BJ (cell line): ENCODE measurements around the gene CDH23. TPM values are rescaled to one million over a fixed set of nuclear protein-coding genes. Genes with fewer than 3 reads are reported as not detected.

Experiments
- CTCF ChIA-PET: fragments of 350-600 bp; formaldehyde crosslinking; extraction: SDS; loops from one replicate; lab custom pipeline; 2021; ENCODE audit warnings: antibody characterized with exemption, inconsistent platforms; lab: Yijun Ruan, JAX
- POLR2A ChIA-PET: fragments of 300-600 bp; sonication (Branson Sonifier 250); formaldehyde crosslinking; extraction: SDS; loops from one replicate; lab custom pipeline; 2021; ENCODE audit warnings: antibody characterized with exemption; lab: Charles Lee
- DNase-seq: peaks from one replicate; pipeline ENCODE4 v3.0.0-alpha.2; 2011; ENCODE audit warnings: low read depth
- H3K27me3 ChIP-seq: 2 replicates; pipeline ENCODE4 v1.6.0; 2011; ENCODE audit warnings: low read length; ENCODE audit not compliant: control insufficient read depth, insufficient read depth
- H3K36me3 ChIP-seq: 2 replicates; pipeline ENCODE4 v1.5.1; 2011; ENCODE audit warnings: low read length; ENCODE audit not compliant: control insufficient read depth, insufficient read depth
- H3K4me3 ChIP-seq: 2 replicates; pipeline ENCODE4 v1.5.1; 2011; ENCODE audit warnings: low read depth, mild to moderate bottlenecking, control low read depth, low read length
- polyA plus RNA-seq: library from polyadenylated mRNA; depleted of rRNA; stranded (reverse); fragments of >200 nt; gene quantifications from 2 replicates; pipeline ENCODE4 v1.2.3, GENCODE V29; 2011
- TF ChIP-seq, protein P1 (sequence below): IDR thresholded peaks from 2 replicates; pipeline ENCODE4 v1.5.1; 2011; ENCODE audit warnings: low read depth, mild to moderate bottlenecking, control low read depth, inconsistent platforms, low read length, moderate library complexity; ENCODE audit not compliant: insufficient read depth

The CDH23 gene
- polyA plus RNA-seq, 1 experiment, result 0.05 TPM

DNA sequence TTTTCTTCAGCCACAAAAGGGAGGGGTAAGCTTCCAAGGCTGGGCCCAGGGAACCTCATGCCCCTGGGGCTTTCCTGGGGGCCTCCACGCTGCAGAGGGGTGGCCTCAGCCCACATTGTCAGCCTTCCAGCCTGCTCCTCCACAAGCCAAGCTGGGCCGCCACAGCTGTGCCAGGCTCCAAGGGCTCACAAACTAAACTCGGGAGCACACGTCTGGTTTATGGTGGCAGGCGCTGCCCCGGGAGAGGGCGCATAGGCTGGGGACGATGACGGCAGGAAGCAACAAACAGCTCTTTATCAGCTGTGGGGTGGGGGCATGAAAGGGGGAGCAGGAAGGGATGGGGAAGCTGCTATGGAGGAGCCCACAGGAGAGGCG is 6.3 kb upstream of the CDH23 start:
- no peak for DNase-seq
- ChIA-PET CTCF (interaction anchor here (1.0 kb wide), 1 partner anchor 10 kb away, joined by 3 read pairs; no protein-coding TSS in a partner anchor), POLR2A (no interaction called here)
- H3K27me3 ChIP-seq, result peaks cover 23% of the 10 kb centered on the region
- no peaks in the 10 kb centered on the region for H3K36me3 ChIP-seq
- TF ChIP-seq, protein P1, sequence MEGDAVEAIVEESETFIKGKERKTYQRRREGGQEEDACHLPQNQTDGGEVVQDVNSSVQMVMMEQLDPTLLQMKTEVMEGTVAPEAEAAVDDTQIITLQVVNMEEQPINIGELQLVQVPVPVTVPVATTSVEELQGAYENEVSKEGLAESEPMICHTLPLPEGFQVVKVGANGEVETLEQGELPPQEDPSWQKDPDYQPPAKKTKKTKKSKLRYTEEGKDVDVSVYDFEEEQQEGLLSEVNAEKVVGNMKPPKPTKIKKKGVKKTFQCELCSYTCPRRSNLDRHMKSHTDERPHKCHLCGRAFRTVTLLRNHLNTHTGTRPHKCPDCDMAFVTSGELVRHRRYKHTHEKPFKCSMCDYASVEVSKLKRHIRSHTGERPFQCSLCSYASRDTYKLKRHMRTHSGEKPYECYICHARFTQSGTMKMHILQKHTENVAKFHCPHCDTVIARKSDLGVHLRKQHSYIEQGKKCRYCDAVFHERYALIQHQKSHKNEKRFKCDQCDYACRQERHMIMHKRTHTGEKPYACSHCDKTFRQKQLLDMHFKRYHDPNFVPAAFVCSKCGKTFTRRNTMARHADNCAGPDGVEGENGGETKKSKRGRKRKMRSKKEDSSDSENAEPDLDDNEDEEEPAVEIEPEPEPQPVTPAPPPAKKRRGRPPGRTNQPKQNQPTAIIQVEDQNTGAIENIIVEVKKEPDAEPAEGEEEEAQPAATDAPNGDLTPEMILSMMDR, result no peak
- H3K4me3 ChIP-seq, result no peak overlapping the region

DNA sequence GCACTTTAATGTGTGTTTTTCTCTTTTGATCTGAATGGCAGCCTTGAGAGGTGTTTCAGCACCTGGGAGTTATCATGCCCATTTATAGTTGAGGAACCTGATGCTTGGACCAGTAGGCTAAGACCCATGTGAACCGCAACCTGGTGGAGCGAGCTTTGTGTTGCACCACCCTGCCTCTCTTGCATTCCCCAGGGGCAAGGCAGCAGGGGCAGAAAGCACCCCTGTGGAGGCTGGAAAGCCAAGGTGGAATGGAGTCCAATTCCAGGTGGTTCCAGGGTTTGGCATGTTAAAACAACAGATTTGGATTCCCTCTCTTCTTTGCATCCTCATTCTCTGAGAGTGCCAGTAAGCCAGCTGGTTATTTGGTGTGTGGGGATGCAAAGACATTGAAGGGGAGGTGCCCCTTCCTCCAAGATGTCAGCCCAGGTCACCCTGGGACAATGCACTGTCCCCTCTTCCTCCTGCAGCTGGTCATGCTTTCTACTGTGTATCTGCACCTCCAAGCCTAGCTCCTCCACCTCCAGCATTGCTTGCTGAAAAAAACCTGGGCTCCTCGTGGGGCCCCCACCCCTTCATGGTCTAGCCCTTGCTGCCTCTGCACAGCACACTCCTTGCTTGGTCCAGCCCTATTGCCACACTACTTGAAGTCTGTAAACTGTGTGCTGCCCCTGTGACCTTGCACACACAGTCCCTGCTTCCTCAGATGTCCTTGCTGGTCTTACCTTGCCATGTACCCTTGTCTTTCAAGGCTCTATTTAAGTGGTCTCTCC is 5.6 kb upstream of the CDH23 start:
- TF ChIP-seq, protein P1, result no peak
- Histone ChIP-seq H3K4me3 (no peak overlapping the region), H3K27me3 (peaks cover 28% of the 10 kb centered on the region), H3K36me3 (no peaks in the 10 kb centered on the region)
- ChIA-PET CTCF (interaction anchor here (0.6 kb wide), 1 partner anchor 23 kb away, joined by 4 read pairs; no protein-coding TSS in a partner anchor), POLR2A (no interaction called here)
- DNase-seq, result no peak

DNA sequence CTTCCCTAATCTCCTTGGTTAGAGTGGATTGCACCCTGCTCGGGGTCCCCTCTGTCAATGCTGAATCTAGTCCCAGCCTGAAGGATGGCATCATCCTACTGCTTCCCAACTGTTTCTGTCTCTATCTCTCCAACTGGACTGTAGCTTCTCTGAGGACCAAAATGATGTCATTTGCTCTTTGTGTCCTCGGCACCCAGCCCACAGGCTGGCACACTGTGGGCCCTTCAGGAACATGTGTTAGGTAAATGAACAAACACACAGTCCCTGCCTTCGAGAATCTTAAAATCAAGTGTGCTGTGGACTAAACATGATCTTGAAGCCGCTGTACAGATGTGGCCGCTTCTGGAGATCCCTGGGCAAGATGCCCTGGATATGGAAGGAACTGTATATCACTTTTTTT is 5.0 kb upstream of the CDH23 start:
- Histone ChIP-seq H3K4me3 (no peak overlapping the region), H3K27me3 (peaks cover 30% of the 10 kb centered on the region), H3K36me3 (no peaks in the 10 kb centered on the region)
- TF ChIP-seq, protein P1, result no peak
- ChIA-PET CTCF (interaction anchor here (0.6 to 6.0 kb wide), 3 partner anchors 9 to 305 kb away, joined by 3 to 38 read pairs (median 4); no protein-coding TSS in a partner anchor), POLR2A (no interaction called here)
- no peak for DNase-seq

DNA sequence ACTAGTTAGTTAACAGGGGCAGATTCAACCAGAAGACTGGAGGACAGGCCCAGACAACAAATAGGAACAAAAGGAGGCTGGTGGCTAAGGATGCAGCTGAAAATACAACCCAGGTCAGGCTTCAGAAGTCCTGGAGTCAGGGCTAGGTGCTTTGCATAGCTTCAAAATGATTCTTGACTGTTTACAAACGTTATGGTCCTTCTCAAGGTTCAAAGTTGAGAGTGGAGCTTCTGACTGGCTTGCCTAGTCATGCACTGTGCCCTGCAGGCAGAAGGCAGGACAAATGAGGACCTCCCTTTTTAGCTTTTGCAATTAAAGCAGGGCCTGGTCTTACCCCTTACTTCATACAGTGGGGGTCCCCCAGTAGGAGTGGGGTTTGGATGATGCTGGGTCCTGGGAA is 4.4 kb upstream of the CDH23 start:
- peaks cover 32% of the 10 kb centered on the region for H3K27me3 ChIP-seq
- POLR2A ChIA-PET, result no interaction called here
- no peaks in the 10 kb centered on the region for H3K36me3 ChIP-seq
- CTCF ChIA-PET, result interaction anchor here (1.1 to 6.0 kb wide), 3 partner anchors 9 to 305 kb away, joined by 3 to 38 read pairs (median 6); no protein-coding TSS in a partner anchor
- DNase-seq, result no peak
- H3K4me3 ChIP-seq, result no peak overlapping the region
- TF ChIP-seq, protein P1, result no peak
